HEK293 (cell line): ENCODE results near the gene HDAC7.

ENCODE experiments used
- CTCF ChIA-PET: fragments of 350-600 bp; formaldehyde crosslinking; extraction: SDS; loops from one replicate; lab custom pipeline; 2021; ENCODE audit warnings: antibody characterized with exemption; lab: Yijun Ruan, JAX
- POLR2A ChIA-PET: fragments of 300-600 bp; formaldehyde crosslinking; extraction: SDS; loops from one replicate; lab custom pipeline; 2020; ENCODE audit warnings: antibody characterized with exemption, inconsistent platforms; lab: Yijun Ruan, JAX
- H3K27ac ChIP-seq: fragments of 200-500 bp; sonication (Bioruptor generic); 2 replicates; pipeline ENCODE4 v1.5.1; 2014; ENCODE audit warnings: low read depth, low read length, control low read depth, inconsistent platforms; ENCODE audit errors: extremely low read depth
- H3K36me3 ChIP-seq, 2 experiments: fragments of 200-500 bp in 1 of 2; sonication (Bioruptor generic) in 1 of 2; 1 replicate in 1 of 2; 2 replicates in 1 of 2; pipeline ENCODE4 v1.5.1; 2014 to 2017; ENCODE audit warnings: inconsistent platforms in 2 of 2, low read length in 2 of 2; ENCODE audit not compliant: control insufficient read depth in 2 of 2, insufficient read depth in 1 of 2
- H3K4me1 ChIP-seq: fragments of 200-500 bp; sonication (Bioruptor generic); 2 replicates; pipeline ENCODE4 v1.5.1; 2014; ENCODE audit warnings: mild to moderate bottlenecking, low read length, inconsistent platforms; ENCODE audit not compliant: control insufficient read depth, insufficient read depth
- H3K4me3 ChIP-seq: 2 replicates; pipeline ENCODE4 v1.5.1; 2011; ENCODE audit warnings: low read depth, mild to moderate bottlenecking, control low read depth, low read length, moderate library complexity
- H3K9me3 ChIP-seq: fragments of 200-500 bp; sonication (Bioruptor generic); 2 replicates; pipeline ENCODE4 v1.5.1; 2014; ENCODE audit warnings: low read depth, low read length, inconsistent platforms; ENCODE audit not compliant: control insufficient read depth, insufficient read depth
- FEZF1 ChIP-seq: fragments of 450-650 bp; formaldehyde crosslinking; IDR thresholded peaks from 2 replicates; pipeline ENCODE4 v1.5.1; 2016; ENCODE audit warnings: missing biosample characterization, missing genetic modification characterization
- HOXA7 ChIP-seq: sonication (generic); formaldehyde crosslinking; IDR thresholded peaks from 2 replicates; pipeline ENCODE4 v1.8.1; 2022; ENCODE audit warnings: missing genetic modification reagents, borderline replicate concordance
- PATZ1 ChIP-seq: fragments of 450-650 bp; formaldehyde crosslinking; IDR thresholded peaks from 2 replicates; pipeline ENCODE4 v1.5.1; 2016; ENCODE audit warnings: missing biosample characterization, missing genetic modification characterization
- PRDM10 ChIP-seq: fragments of 450-650 bp; formaldehyde crosslinking; IDR thresholded peaks from 2 replicates; pipeline ENCODE4 v1.5.1; 2016; ENCODE audit warnings: missing biosample characterization, missing genetic modification characterization
- SP7 ChIP-seq: fragments of 450-650 bp; formaldehyde crosslinking; IDR thresholded peaks from 2 replicates; pipeline ENCODE4 v1.5.1; 2016; ENCODE audit warnings: missing biosample characterization, missing genetic modification characterization
- TRIM28 ChIP-seq: IDR thresholded peaks from 2 replicates; pipeline ENCODE4 v1.6.1; 2011; ENCODE audit warnings: low read length, control low read depth, borderline replicate concordance
- ZBTB20 ChIP-seq: fragments of 450-650 bp; formaldehyde crosslinking; IDR thresholded peaks from 2 replicates; pipeline ENCODE4 v1.5.1; 2016; ENCODE audit warnings: missing biosample characterization, missing genetic modification characterization
- ZBTB48 ChIP-seq: fragments of 450-650 bp; formaldehyde crosslinking; IDR thresholded peaks from 2 replicates; pipeline ENCODE4 v1.5.1; 2016; ENCODE audit warnings: missing biosample characterization, missing genetic modification characterization
- ZEB2 ChIP-seq: fragments of 450-650 bp; formaldehyde crosslinking; IDR thresholded peaks from 2 replicates; pipeline ENCODE4 v1.5.1; 2016; ENCODE audit warnings: missing biosample characterization, missing genetic modification characterization
- ZFP41 ChIP-seq: fragments of 450-650 bp; formaldehyde crosslinking; IDR thresholded peaks from 2 replicates; pipeline ENCODE4 v1.5.1; 2016; ENCODE audit warnings: missing biosample characterization, missing genetic modification characterization, borderline replicate concordance
- ZNF112 ChIP-seq: fragments of 450-650 bp; formaldehyde crosslinking; IDR thresholded peaks from 2 replicates; pipeline ENCODE4 v1.5.0; 2017; ENCODE audit warnings: missing biosample characterization, missing genetic modification characterization
- ZNF148 ChIP-seq: fragments of 450-650 bp; formaldehyde crosslinking; IDR thresholded peaks from 2 replicates; pipeline ENCODE4 v1.5.0; 2017; ENCODE audit warnings: missing biosample characterization, missing genetic modification characterization, borderline replicate concordance
- ZNF18 ChIP-seq: fragments of 450-650 bp; formaldehyde crosslinking; IDR thresholded peaks from 2 replicates; pipeline ENCODE4 v1.5.1; 2016; ENCODE audit warnings: missing biosample characterization, missing genetic modification characterization
- ZNF274 ChIP-seq, 2 experiments: fragments of 200-500 bp in 1 of 2; fragments of 450-650 bp in 1 of 2; sonication (Bioruptor generic) in 1 of 2; formaldehyde crosslinking in 1 of 2; IDR thresholded peaks; 2 replicates each; pipeline versions ENCODE4 v1.5.1 to v1.6.1; 2014 to 2016; ENCODE audit warnings: borderline replicate concordance in 1 of 2, inconsistent platforms in 1 of 2, low read length in 1 of 2, missing biosample characterization in 1 of 2, missing genetic modification characterization in 1 of 2
- ZNF292 ChIP-seq: fragments of 450-650 bp; formaldehyde crosslinking; IDR thresholded peaks from 2 replicates; pipeline ENCODE4 v1.5.1; 2016; ENCODE audit warnings: low read depth, missing biosample characterization, missing genetic modification characterization, borderline replicate concordance
- ZNF416 ChIP-seq: fragments of 450-650 bp; formaldehyde crosslinking; IDR thresholded peaks from 2 replicates; pipeline ENCODE4 v1.5.1; 2016; ENCODE audit warnings: missing biosample characterization, missing genetic modification characterization
- ZNF560 ChIP-seq: fragments of 450-650 bp; formaldehyde crosslinking; IDR thresholded peaks from 2 replicates; pipeline ENCODE4 v1.5.1; 2017; ENCODE audit warnings: missing biosample characterization, missing genetic modification characterization, borderline replicate concordance
- ZNF561 ChIP-seq: fragments of 450-650 bp; IDR thresholded peaks from 2 replicates; pipeline ENCODE4 v1.5.1; 2018; ENCODE audit warnings: missing biosample characterization, missing genetic modification characterization, borderline replicate concordance
- ZNF645 ChIP-seq: fragments of 450-650 bp; formaldehyde crosslinking; IDR thresholded peaks from 2 replicates; pipeline ENCODE4; 2016; ENCODE audit warnings: missing biosample characterization, missing genetic modification characterization
- ZNF707 ChIP-seq: fragments of 450-650 bp; formaldehyde crosslinking; IDR thresholded peaks from 2 replicates; pipeline ENCODE4 v1.5.1; 2016; ENCODE audit warnings: missing biosample characterization, missing genetic modification characterization

Gene HDAC7

DNA sequence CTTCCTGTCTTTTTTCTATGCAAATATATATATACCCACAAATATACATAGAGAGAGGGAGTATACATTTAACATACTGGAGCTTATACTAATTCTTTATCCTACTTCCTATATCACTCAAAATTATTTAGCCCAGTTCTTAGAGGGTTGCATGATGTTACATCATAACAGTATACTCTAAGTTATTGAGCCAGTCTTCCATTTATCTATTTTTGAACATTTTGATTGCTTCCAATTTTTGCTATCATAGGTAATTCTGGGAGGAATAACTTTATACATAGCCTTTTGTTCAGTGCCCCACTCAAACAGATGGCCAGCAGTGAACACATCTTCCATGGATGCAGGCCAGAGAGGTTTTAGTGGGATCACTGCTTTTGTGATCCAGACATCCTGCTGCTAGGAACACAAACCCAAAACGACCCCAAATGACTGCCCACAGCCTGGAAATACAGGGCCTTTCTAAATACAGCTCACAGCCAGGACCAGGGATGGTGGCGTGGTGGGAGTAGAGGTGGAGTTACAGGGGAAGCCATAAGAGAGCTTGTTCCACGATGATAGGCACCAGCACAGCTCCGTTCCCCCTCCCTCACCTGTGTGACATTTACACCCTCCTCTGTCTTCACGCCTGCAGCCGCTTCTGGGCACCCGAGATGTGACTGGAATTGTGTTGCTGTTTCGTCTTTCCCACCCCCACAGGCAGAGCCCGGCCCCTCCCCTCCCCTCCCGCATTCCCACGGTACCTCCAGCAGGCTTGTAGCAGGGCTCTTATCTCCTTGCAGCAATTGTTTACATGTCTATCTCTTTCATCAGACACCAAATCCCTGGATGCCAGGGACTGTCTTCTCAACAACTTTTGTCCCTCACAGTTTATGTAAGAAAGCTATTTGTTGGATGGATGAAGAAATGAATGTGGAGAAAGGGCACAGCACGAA is 30.7 kb upstream of the HDAC7 start (continued):
- TF ChIP-seq ZNF416 (tag by site-specific recombination) (no peak), ZNF18 (no peak), ZBTB48 (tag by site-specific recombination) (peak; percentile 92), ZNF560 (tag by site-specific recombination) (no peak), PATZ1 (tag by site-specific recombination) (peak; percentile 56; the same call in 1 of the 2 replicates), ZEB2 (tag by site-specific recombination) (no peak), ZNF645 (tag by site-specific recombination) (no peak), PRDM10 (0 out of 2 replicates have a peak, but pooled peaks have one; percentile 11), TRIM28 (no peak)
- TF ChIP-seq, all 188 proteins: peak for 5

DNA sequence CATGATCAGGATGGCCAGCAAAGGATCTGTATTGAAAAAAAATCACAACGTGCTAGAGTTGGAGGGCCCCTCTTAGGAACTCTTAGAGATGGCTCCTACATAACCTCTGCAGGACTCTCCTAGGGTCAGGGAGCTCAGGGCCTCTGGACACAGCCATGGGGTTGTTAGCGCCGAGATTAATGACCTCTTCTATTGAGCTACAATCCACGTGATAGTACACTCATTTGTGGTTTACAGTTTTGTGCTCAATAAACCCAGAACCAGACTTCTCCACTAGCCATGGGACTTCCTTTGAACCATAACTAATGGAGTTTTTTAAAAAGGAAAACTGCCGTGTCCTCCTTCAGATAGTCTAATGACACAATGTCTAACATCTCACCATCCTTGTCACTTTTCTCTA is 29.6 kb upstream of the HDAC7 start:
- POLR2A ChIA-PET, result no interaction called here
- CTCF ChIA-PET, result interaction anchor here (0.7 to 5.0 kb wide), 2 partner anchors 10 to 212 kb away, joined by 6 to 42 read pairs; no protein-coding TSS in a partner anchor
- TF ChIP-seq ZBTB20 (tag by site-specific recombination) (no peak), ZNF707 (no peak), ZNF112 (tag by site-specific recombination) (no peak), ZNF561 (tag by site-specific recombination) (no peak)
- no peak overlapping the region for H3K27ac ChIP-seq
- no peaks in the 10 kb centered on the region for H3K36me3 ChIP-seq
- no peak overlapping the region for H3K4me3 ChIP-seq
- H3K9me3 ChIP-seq, result no peaks in the 10 kb centered on the region
- peaks cover 3% of the 10 kb centered on the region; the same call in 1 of the 2 replicates for H3K4me1 ChIP-seq

DNA sequence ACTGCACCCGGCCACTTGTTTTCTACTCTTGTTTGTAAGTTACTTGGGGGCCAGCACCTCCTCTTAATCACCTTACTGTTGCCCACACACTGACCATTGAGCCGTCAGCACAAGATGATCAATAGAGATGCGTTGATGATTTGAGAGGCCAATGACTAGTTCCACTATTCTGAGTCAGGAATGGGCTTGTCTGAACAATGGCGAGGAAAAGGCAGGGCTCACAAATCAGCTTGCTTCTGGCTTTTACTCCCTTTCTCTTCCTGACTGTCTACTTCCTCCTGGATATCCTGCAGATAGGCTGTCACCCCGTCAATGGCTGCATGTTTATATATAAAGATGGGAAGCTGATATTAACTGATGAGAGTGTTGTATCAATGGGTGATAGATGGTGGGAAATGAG is 29.1 kb upstream of the HDAC7 start:
- no peak overlapping the region for H3K27ac ChIP-seq
- H3K36me3 ChIP-seq, result no peaks in the 10 kb centered on the region
- H3K4me1 ChIP-seq, result peaks cover 3% of the 10 kb centered on the region; the same call in 1 of the 2 replicates
- POLR2A ChIA-PET, result no interaction called here
- TF ChIP-seq FEZF1 (tag by site-specific recombination) (no peak), ZNF148 (tag by site-specific recombination) (no peak), ZNF292 (no peak), ZNF274 (IDR thresholded peaks at IDR 0.05; ENCODE audit: low read length) (no peak), ZNF274 (tag by site-specific recombination; IDR thresholded peaks at IDR 0.05; ENCODE audit: borderline replicate concordance) (no peak), SP7 (tag by site-specific recombination) (no peak), HOXA7 (CRISPR knock-in tag) (no peak), ZFP41 (no peak)
- no peak overlapping the region for H3K4me3 ChIP-seq
- CTCF ChIA-PET, result interaction anchor here (0.7 to 5.0 kb wide), 2 partner anchors 10 to 211 kb away, joined by 6 to 42 read pairs; no protein-coding TSS in a partner anchor
- no peaks in the 10 kb centered on the region for H3K9me3 ChIP-seq
